ENCODE results near the gene CCDC28A.
"Not testable (repeated sequence)": the region's sequence is repeated elsewhere in the genome, so short reads cannot be mapped to it uniquely, and the experiment has no call there.

The CCDC28A gene

GRCh38 chr6:138773177-138774091, at the start of gene CCDC28A:
CCDC28A (plus strand) TSS chr6:138773769; CDS start chr6:138776121, 2,352 bp downstream.
- no peaks in the 10 kb centered on the region for H3K27me3 Mint-ChIP-seq
- peak; percentile 92 for DNase-seq (ENCODE audit: low spot score in 2 of 2)
- H3K9me3 Mint-ChIP-seq = no peaks in the 10 kb centered on the region
- H3K4me3 Mint-ChIP-seq = peak within 1 kb of the TSS; percentile 94
- ATAC-seq (replicated peaks; ENCODE audit: extremely low read depth, poor library complexity, severe bottlenecking) = peak; percentile 86
- peaks cover 14% of the 10 kb centered on the region for H3K4me1 Mint-ChIP-seq
- peaks cover 14% of the 10 kb centered on the region for H3K36me3 Mint-ChIP-seq (ENCODE audit: insufficient read depth)
- H3K27ac Mint-ChIP-seq (ENCODE audit: low read depth) = peak within 1 kb of the TSS; percentile 97

- no peak overlapping the region for H3K4me3 Mint-ChIP-seq
- no peak for ATAC-seq (replicated peaks; ENCODE audit: extremely low read depth, poor library complexity, severe bottlenecking)
These were observed 49.6 kb upstream of the CCDC28A start for GRCh38 chr6:138724015-138724414.

DNA sequence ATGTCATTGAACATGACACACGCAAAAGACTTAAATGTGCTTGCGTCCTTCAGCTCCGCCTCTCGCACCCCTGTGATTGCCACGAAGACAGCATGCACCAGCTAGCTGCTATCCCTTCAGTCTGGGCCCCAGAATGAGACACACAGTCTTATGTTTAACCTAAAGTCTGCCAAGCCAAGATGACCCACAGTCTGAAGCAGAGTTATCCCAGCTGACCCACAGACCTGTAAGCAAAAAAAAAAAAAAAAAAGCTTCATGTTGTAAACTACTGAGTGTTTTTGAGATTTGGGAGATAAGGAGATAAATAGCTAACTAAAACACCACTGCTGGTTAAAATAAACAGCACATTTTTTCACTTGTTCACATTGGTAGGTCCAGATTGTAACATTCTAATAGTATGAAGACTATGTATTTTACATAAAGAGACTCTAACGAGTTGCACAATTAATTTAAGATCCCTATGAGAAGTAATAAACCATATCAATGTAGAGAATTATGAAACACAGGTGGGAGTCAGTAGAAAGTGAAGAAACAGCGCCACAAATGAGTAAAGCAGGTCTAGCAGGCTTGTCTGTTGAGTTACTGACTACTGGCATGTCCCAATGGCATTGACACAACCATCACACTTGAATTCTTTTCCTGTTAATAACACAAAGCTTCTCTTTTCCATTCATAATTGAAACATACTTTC, 47.4 kb upstream of the CCDC28A start:
- Mint-ChIP-seq H3K4me3 (no peak overlapping the region), H3K27me3 (peaks cover 27% of the 10 kb centered on the region), H3K27ac (ENCODE audit: low read depth) (no peak overlapping the region), H3K36me3 (ENCODE audit: insufficient read depth) (no peaks in the 10 kb centered on the region), H3K9me3 (no peaks in the 10 kb centered on the region), H3K4me1 (no peaks in the 10 kb centered on the region)
- DNase-seq (ENCODE audit: low spot score in 2 of 2) (no peak), ATAC-seq (replicated peaks; ENCODE audit: extremely low read depth, poor library complexity, severe bottlenecking) (no peak)

More at GRCh38 chr6:138724015-138724414, 49.6 kb upstream of the CCDC28A start:
- DNase-seq (ENCODE audit: low spot score in 2 of 2) = no peak
- H3K4me1 Mint-ChIP-seq = no peaks in the 10 kb centered on the region
- no peaks in the 10 kb centered on the region for H3K9me3 Mint-ChIP-seq
- no peaks in the 10 kb centered on the region for H3K36me3 Mint-ChIP-seq (ENCODE audit: insufficient read depth)
- H3K27me3 Mint-ChIP-seq = peaks cover 19% of the 10 kb centered on the region
- no peak overlapping the region for H3K27ac Mint-ChIP-seq (ENCODE audit: low read depth)

GRCh38 chr6:138726757-138727097, 46.8 kb upstream of the CCDC28A start:
- Mint-ChIP-seq H3K4me3 (no peak overlapping the region), H3K4me1 (no peaks in the 10 kb centered on the region), H3K36me3 (ENCODE audit: insufficient read depth) (no peaks in the 10 kb centered on the region), H3K9me3 (no peaks in the 10 kb centered on the region), H3K27ac (ENCODE audit: low read depth) (no peak overlapping the region), H3K27me3 (peaks cover 32% of the 10 kb centered on the region)
- no peak for ATAC-seq (replicated peaks; ENCODE audit: extremely low read depth, poor library complexity, severe bottlenecking)
- no peak for DNase-seq (ENCODE audit: low spot score in 2 of 2)

DNA sequence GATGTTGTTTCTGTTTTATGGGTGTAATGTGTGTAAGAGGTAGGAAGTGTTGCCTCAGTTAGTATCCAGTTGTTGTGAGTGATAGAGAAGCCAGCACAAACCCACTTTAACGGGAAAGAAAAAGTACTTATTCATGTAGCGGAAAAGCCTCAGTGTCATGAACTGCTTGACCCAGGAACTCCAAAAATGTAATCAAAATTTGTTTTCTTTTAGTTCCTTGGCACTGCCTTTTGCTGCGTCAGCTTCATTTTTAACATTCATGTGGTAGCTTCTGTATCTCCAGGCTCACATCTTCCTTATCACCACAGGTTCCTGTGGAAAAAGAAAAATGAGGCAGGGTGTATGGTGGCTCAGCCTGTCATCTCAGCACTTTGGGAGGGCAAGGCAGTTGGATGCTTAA, 46.4 kb upstream of the CCDC28A start:
- DNase-seq (ENCODE audit: low spot score in 2 of 2) (no peak), ATAC-seq (replicated peaks; ENCODE audit: extremely low read depth, poor library complexity, severe bottlenecking) (no peak)
- H3K9me3 Mint-ChIP-seq = no peaks in the 10 kb centered on the region
- H3K4me1 Mint-ChIP-seq = no peaks in the 10 kb centered on the region
- H3K27me3 Mint-ChIP-seq = peaks cover 36% of the 10 kb centered on the region
- H3K4me3 Mint-ChIP-seq = no peak overlapping the region
- no peaks in the 10 kb centered on the region for H3K36me3 Mint-ChIP-seq (ENCODE audit: insufficient read depth)
- no peak overlapping the region for H3K27ac Mint-ChIP-seq (ENCODE audit: low read depth)

DNA sequence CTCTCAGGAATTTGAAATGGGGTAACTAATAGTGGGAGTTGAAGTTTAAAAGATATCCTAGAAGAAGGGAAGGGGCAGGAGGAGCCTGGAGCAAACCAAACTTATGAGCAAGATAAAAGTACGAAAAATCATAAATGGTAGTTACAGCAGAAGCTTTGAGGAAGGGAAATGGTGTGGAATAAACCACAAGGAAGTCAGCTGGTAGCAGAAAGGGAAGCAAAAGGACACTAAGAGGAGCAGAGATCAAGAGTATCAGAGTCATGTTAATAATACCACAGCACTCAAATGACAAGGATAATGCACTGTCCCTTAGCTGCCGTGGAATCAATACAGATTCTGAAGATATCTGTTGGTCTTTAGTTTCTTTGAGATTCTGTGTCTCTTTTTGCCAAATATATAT, 44.9 kb upstream of the CCDC28A start:
- H3K4me1 Mint-ChIP-seq = no peaks in the 10 kb centered on the region
- H3K27me3 Mint-ChIP-seq = peaks cover 36% of the 10 kb centered on the region
- no peak for DNase-seq (ENCODE audit: low spot score in 2 of 2)

DNA sequence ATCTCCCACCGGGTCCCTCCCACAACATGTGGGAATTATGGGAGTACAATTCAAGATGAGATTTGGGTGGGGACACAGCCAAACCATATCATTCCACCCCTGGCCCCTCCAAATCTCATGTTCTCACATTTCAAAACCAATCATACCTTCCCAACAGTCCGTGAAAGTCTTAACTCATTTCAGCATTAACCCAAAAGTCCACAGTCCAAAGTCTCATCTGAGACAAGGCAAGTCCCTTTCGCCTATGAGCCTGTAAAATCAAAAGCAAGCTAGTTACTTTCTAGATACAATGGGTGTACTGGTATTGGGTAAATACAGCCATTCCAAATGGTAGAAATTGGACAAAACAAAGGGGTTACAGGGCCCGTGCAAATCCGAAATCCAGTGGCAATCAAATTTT, 43.5 kb upstream of the CCDC28A start:
- H3K27me3 Mint-ChIP-seq = peaks cover 36% of the 10 kb centered on the region
- DNase-seq (ENCODE audit: low spot score in 2 of 2); ATAC-seq (replicated peaks; ENCODE audit: extremely low read depth, poor library complexity, severe bottlenecking); H3K4me3 Mint-ChIP-seq; H3K36me3 Mint-ChIP-seq (ENCODE audit: insufficient read depth); H3K4me1 Mint-ChIP-seq; H3K9me3 Mint-ChIP-seq; H3K27ac Mint-ChIP-seq (ENCODE audit: low read depth): not testable (repeated sequence)

More for the DNA sequence above, 44.9 kb upstream of the CCDC28A start:
- ATAC-seq (replicated peaks; ENCODE audit: extremely low read depth, poor library complexity, severe bottlenecking) = no peak
- Mint-ChIP-seq H3K27ac (ENCODE audit: low read depth) (no peak overlapping the region), H3K9me3 (no peaks in the 10 kb centered on the region), H3K4me3 (no peak overlapping the region), H3K36me3 (ENCODE audit: insufficient read depth) (no peaks in the 10 kb centered on the region)

- Mint-ChIP-seq H3K27me3 (peaks cover 16% of the 10 kb centered on the region), H3K36me3 (ENCODE audit: insufficient read depth) (no peaks in the 10 kb centered on the region), H3K4me3 (no peak overlapping the region), H3K4me1 (no peaks in the 10 kb centered on the region), H3K9me3 (peaks cover 6% of the 10 kb centered on the region), H3K27ac (ENCODE audit: low read depth) (no peak overlapping the region)
- ATAC-seq (replicated peaks; ENCODE audit: extremely low read depth, poor library complexity, severe bottlenecking) (no peak), DNase-seq (ENCODE audit: low spot score in 2 of 2) (no peak)
These were observed 39.0 kb upstream of the CCDC28A start for GRCh38 chr6:138734585-138734984.

- Mint-ChIP-seq H3K36me3 (ENCODE audit: insufficient read depth) (no peaks in the 10 kb centered on the region), H3K4me3 (no peak overlapping the region), H3K9me3 (peaks cover 6% of the 10 kb centered on the region), H3K27ac (ENCODE audit: low read depth) (no peak overlapping the region), H3K27me3 (peaks cover 5% of the 10 kb centered on the region), H3K4me1 (no peaks in the 10 kb centered on the region)
- no peak for DNase-seq (ENCODE audit: low spot score in 2 of 2)
- no peak for ATAC-seq (replicated peaks; ENCODE audit: extremely low read depth, poor library complexity, severe bottlenecking)
These were observed 36.9 kb upstream of the CCDC28A start for GRCh38 chr6:138736640-138737039.

GRCh38 chr6:138752017-138752416, 21.6 kb upstream of the CCDC28A start:
- ATAC-seq (replicated peaks; ENCODE audit: extremely low read depth, poor library complexity, severe bottlenecking) = no peak
- H3K27me3 Mint-ChIP-seq = no peaks in the 10 kb centered on the region
- no peak overlapping the region for H3K27ac Mint-ChIP-seq (ENCODE audit: low read depth)
- no peak overlapping the region for H3K4me3 Mint-ChIP-seq
- no peaks in the 10 kb centered on the region for H3K36me3 Mint-ChIP-seq (ENCODE audit: insufficient read depth)
- no peaks in the 10 kb centered on the region for H3K9me3 Mint-ChIP-seq
- no peaks in the 10 kb centered on the region for H3K4me1 Mint-ChIP-seq
- no peak for DNase-seq (ENCODE audit: low spot score in 2 of 2)

GRCh38 chr6:138757136-138757535, 16.4 kb upstream of the CCDC28A start:
- Mint-ChIP-seq H3K27me3 (no peaks in the 10 kb centered on the region), H3K36me3 (ENCODE audit: insufficient read depth) (peaks cover 2% of the 10 kb centered on the region), H3K4me3 (no peak overlapping the region), H3K4me1 (no peaks in the 10 kb centered on the region), H3K9me3 (no peaks in the 10 kb centered on the region), H3K27ac (ENCODE audit: low read depth) (no peak overlapping the region)
- DNase-seq (ENCODE audit: low spot score in 2 of 2) = no peak
- no peak for ATAC-seq (replicated peaks; ENCODE audit: extremely low read depth, poor library complexity, severe bottlenecking)

- DNase-seq (ENCODE audit: low spot score in 2 of 2) (no peak), ATAC-seq (replicated peaks; ENCODE audit: extremely low read depth, poor library complexity, severe bottlenecking) (no peak)
- no peaks in the 10 kb centered on the region for H3K27me3 Mint-ChIP-seq
These were observed 7.5 kb upstream of the CCDC28A start for GRCh38 chr6:138765896-138766655.

More at GRCh38 chr6:138765896-138766655, 7.5 kb upstream of the CCDC28A start:
- H3K4me3 Mint-ChIP-seq = no peak overlapping the region
- H3K36me3 Mint-ChIP-seq (ENCODE audit: insufficient read depth) = no peaks in the 10 kb centered on the region
- no peak overlapping the region for H3K27ac Mint-ChIP-seq (ENCODE audit: low read depth)
- H3K4me1 Mint-ChIP-seq = no peaks in the 10 kb centered on the region
- no peaks in the 10 kb centered on the region for H3K9me3 Mint-ChIP-seq
